NCI-H526 treated with DMSO at 0.1 percent for 48 hours (cell line): Measurements from ENCODE around the gene CASD1.

Experiments used
- DNase-seq: peaks from one replicate; lab custom pipeline; 2025; lab: John Stamatoyannopoulos, UW

CASD1 gene

DNA sequence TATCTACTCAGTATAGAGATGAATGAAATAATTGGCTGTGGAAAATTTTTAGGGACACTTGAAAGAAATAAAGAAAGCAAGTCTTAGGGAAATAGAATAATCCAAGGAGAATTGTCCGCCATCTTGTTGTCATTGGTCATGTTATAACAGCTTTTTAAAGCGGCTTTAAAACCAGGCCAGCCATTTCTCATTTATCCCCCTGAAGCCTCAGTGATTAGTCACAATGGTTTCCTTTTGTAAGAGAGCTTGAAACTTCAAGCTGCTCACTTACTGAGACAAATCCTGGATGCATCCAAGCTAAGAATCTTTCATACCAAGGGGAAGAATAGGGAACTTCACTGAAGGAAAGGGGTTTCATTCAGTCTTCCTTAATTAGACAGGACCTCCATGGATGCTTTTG, 78.5 kb downstream of the CASD1 start:
- DNase-seq, result no peak

DNA sequence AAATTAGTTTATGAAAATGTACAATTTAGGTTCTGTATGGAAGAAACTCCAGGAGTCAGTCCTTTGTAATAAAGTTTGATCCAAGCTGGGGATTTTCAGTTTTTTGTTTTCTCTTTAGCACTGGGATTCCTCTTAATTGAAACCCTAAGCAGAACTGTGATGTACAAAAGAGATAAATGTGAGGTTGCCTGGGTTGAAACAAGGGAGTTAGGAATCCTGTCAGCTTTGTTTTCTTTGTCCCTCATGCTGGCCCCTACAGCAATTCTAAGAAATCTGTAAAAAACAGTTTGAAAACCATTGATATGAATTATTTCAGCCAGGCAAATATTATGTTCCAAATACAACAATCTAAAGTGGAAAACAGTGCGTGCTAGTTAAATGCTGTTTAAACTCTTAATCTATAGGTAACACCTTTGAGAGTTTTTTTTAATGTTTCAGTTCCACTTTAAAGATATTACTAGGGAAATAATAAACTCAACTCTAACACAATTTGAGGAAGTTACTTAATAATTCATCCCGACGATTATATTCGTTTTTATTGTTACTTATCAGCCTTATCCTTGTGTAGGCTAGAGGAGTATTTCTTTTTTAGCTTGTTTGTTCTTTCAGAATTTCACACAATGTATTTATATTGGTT, 81.0 kb downstream of the CASD1 start:
- DNase-seq, result no peak

DNA sequence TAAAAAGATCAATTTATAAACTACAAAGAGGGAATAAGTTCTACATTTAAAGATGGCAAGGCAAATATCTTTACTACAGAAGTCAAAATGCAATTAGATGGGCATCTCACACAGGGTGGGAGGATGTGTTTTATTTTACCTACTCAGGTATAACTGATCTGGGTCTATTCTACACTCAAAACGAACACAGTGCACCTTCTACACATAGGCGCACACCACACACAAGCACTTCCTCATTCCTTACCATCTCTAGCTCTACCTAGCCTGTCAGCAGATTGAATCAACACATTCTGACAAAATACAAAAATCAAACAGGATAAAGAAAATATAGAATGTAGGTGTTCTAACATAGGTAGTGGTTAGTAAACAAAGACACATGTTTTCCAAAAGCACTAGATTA, 81.6 kb downstream of the CASD1 start:
- no peak for DNase-seq

DNA sequence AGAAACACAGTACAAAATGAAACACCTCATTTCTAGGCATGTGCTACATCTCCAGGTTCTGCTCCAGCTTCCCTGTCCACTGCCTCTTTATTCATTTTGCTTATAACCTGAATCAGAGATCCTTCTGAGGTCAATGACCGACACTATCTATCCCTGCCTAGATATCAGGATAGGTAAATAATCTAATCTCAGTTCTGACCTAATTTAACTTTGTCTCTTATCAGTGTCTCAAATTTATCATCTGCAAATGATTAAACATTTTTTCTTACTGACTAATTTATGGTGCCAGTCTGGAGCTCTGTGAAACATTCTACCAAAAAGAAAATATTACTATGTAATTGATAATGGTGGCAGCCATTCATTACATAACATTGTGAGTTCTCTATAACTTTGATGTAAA, 85.3 kb downstream of the CASD1 start:
- no peak for DNase-seq

DNA sequence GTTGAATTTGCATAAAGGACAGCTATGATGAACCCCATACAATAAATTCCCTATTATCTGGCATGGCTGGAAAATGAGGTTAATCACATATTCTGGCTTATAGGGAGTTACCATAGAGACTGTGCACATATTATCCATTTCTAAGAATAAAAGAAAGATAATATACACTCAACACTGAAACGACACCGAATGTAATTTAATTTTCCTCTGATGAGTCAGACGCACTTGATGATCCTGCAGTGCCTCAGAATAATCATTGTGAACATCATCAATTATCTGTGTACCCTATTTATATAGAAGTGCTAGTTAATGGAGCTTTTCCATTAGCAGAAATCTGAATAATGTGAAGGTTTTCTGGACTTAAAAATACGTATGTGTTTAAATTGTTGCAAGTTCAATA, 86.1 kb downstream of the CASD1 start:
- no peak for DNase-seq

DNA sequence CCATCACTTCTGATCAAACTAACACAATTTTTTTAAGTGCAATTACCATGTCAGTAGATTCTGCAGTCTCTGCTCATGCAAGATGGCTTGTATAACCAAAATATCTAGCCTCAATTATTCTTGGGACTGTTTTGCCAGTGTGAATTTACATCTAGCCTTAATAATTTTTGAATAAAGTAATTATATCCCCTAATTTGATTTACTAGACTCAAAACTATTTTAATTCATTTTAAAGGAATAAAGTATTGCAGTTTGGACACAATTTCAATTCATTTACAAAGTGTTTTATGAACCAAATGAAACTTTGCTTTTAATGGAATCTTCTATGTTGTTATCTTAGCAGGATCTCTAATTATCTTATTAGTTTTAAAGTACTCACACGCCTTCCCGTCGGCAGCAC, 90.7 kb downstream of the CASD1 start:
- no peak for DNase-seq

DNA sequence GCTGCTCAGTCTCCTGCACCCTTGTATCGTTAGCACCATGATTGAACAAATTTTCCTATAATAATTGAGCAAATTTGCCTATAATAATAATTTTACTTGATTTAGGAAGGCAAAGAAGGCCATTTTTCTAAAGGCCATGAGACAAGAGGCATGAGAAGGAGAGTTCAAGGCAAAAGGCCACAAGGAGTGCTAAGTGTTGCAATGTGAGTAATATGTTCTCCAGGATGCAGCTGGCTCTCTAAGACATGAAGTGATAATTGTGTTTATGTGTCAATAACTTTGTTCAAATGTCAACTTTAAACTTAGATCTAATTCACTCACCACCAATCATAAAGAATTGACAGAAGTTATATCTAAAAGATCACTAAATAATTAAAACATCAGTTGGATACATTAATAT, 92.6 kb downstream of the CASD1 start:
- no peak for DNase-seq

DNA sequence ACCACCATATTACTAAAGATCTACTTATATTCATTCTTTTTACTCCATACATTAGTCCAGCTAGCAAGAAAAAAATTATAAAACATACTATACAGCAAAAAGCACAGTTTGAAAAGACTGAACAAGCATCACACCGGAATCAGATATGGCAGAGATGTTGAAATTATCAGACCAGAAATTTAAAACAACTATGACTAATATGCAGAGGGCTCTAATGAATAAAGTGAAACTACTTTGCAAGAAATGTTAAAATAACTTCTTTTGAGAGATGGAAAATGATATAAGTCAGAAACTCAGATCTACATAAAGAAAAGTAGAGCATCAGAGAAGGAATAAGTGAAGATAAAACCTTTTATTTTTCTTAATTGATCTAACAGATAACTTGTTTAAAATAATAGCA, 95.4 kb downstream of the CASD1 start:
- DNase-seq, result no peak
